Stimulated activated CD8-positive, alpha-beta memory T cell treated with anti-CD3 and anti-CD28 coated beads, Interleukin-15, amount 100 ng/mL, for 24 hours (primary cell): ENCODE data around the gene MDK.

Experiments used
- DNase-seq: peaks from one replicate; pipeline ENCODE4 v3.0.0-alpha.2; 2020; ENCODE audit warnings: low read depth

The MDK gene

DNA sequence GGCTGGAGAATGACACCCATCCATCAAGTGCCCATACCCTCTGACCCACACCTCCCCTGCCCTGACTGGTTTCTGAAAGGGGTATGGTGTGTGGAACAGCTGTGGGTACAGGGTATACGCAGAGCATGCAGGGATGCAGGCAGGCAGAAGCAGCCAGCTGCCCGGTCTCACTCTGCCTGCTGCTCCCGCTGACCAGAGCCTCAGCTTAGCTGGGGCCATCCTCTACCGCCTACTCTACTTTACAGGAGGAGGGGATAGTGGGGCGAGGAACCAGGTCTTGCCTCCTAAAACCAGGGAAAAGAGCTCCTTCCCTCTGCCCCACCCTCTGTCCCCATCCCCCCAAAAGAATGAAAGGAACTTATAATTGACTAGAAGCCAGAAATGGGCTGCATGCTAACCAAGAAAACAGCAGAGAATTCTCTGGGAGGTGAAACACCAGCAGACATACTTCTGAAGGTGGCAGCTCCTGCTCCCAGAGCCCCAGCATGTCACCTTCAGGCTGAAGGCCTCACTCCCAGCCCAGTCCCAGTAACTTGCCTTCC is 23.1 kb downstream of the MDK start:
- no peak for DNase-seq

DNA sequence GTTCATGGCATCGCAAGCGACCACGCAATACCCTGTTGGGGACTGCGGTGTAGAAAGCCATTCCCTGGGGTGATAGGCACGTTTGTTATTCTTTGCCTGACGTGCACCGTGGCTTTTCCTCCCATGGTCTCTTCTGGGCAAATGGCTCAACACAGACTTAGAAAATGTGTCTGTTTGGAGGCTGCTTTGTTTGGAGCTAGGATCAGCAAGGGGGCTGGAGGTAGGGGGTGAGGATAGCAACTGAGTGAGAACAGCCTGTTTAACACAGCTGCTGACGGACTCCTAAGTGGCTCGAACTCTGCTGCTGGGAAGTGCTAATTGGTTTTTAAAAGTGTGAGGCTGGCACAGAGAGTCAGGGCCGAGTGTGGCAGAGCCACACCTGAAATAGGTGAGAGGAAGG is 26.2 kb downstream of the MDK start:
- DNase-seq: no peak

DNA sequence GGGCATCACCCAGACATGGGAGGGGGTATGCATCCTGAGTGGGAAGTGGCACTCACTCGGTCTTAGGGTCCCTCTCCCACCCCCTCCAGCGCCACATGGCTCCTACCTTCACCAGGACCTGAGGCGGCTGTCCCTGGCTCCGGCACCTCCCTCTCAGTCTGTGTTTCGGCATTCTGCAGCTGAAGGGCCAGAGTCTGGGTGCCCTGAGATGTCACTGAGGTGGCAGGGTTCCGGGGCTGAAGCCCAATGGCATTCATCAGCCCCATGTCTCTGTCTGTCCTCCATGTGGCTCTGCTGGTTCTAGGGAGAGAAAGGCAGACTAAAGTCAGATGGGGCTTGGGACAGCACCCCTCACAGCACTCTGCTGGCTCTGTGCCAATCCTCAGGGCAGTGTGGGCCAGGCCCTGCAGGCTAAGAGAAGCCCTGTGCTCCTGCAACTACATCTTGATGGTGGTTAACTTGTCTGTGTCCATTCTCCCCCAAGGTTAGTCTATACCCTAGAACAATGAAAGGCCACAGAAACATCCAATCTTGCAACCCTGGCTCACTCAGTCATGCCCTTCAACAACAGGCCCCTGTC is 27.0 kb downstream of the MDK start:
- no peak for DNase-seq

DNA sequence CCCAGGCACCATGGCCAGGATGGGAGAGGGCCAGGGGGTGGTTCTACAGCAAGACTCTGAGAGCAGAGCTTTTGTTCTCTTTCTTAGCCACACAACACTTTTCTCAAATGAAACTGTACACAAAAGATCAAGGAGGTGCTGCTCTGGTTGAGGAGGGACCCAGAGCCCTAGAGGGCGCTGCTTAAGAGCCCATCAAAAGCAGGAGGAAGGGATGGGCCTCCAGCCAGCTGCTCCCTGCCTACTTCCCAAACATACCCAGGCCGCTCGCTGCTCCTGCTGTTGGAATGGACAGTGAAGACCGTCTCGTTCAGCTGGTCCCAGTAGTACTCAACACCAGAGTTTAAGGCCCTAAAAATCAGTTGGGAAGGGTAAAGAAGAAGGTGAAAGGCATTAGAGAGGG is 28.6 kb downstream of the MDK start:
- DNase-seq: no peak

DNA sequence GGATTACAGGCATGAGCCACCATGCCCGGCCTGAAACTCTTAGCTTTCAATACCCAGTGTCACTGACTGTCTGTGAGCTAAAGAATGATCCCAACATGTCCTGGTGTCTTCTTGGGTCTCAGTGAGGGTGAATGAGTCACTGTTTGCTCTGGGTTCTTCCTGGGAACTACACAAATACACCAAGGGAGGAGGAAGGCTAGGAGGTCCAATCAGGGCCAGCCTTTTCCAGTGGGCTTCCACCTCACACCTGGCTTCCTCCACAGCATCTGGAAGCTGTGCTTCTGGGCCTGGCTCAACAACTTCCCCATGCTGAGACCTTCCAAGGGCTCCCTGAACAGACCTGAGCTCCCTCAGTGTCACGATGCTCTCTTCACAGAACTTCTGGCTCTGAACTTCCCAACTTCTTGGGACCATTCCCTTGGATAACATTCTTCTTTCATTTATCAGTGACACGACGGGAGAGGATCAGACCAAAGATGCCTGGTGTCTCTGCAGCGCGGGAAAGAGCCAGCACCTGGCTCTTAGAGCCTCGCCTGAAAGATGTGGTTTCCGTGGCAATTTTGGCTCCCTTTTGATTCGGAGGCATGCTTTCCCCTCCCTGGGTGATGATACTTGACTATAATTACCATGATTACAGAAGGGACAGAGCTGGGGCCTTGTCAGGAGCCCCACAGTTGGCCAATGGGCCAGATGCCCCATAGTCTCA is 32.4 kb downstream of the MDK start:
- no peak for DNase-seq

DNA sequence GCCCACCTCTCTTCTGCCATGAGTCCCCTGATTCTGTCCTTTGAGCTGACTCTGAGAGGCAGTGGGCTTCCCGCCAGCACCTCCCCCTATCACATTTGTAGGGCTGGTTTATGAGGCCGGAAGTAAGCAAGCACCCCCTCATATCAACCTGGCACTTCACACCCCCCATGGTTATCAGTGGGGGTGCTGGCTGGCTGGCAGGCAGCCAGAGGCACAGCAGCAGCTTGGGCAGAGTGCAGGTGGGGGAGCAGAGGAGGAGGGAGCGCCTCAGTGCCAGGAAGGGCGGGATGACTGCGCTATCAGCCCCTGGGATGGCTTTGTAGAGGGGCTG is 33.0 kb downstream of the MDK start:
- DNase-seq: no peak

DNA sequence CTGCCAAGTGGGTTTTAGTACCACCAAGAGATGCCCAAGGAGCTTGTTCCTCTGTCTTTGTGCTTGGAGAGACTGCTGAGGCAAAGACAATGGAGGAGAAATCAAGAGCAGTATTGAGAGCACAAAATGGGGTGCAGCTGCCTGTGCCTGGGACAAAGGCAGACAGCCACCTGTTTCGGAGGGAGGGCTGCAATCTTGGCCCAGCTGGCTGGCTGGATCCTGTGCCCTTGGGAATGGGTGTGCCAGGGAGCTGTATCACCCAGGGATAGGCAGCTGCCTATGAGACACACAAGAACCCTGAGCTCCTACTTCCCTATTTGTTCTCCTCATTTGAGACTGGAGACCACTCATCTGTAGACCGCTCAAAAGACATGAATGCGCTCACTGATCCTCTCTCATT is 33.4 kb downstream of the MDK start:
- DNase-seq: no peak

DNA sequence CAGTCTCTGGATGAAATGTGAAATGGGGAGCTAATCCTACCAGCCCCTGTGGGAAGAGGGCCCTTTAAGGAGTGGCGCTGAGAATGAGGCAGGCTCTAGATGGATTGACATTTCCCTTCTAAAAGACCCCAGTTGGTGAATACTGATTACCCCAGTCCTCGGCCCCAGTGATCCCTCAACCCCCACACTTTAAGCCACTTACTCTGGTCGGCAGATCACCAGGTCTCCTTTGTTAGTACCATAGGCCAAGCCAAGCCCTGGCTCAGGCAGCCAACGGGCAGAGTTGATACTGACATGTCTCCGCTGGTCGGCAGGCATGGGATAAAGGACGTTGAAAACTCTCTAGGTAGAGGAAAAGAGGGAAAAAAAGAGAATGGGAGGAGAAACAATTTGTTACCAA is 36.2 kb downstream of the MDK start:
- DNase-seq: no peak

DNA sequence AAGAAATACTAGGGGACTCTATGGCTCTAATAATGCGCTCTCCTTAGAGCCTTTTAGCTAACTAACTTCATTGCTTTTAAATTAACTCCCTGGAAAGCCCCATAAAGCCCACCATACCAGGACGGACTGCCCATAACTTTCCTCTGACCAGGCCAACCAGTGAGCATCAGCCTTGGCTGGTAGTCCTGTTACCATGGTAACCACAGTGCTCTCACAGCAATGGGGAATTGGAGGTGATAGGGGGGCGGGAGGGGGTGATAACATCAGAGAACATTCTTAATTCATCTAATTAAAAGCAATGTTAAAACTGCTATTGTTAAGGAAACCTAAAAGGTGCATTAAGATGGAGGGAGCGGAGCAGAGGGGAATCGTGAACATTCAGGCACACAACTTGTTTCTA is 37.3 kb downstream of the MDK start:
- no peak for DNase-seq

DNA sequence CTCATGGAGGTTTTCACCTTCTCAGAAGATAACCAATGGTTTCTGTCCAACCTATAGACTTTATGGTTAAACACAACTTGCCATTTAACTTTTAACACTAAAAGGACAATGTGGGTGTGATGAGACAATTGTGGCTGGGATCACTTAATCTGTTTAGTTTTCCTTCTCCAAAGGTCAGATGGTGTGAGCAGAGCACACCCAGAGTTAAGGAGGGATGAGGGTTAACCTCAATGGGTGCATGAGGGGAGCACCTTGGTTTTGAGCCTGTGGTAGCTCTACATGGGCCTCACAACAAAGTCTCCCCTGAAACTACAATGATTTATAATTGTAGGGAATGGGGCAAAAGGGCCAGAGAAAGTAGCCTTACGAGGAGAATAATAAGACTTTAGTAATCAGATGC is 39.0 kb downstream of the MDK start:
- no peak for DNase-seq

DNA sequence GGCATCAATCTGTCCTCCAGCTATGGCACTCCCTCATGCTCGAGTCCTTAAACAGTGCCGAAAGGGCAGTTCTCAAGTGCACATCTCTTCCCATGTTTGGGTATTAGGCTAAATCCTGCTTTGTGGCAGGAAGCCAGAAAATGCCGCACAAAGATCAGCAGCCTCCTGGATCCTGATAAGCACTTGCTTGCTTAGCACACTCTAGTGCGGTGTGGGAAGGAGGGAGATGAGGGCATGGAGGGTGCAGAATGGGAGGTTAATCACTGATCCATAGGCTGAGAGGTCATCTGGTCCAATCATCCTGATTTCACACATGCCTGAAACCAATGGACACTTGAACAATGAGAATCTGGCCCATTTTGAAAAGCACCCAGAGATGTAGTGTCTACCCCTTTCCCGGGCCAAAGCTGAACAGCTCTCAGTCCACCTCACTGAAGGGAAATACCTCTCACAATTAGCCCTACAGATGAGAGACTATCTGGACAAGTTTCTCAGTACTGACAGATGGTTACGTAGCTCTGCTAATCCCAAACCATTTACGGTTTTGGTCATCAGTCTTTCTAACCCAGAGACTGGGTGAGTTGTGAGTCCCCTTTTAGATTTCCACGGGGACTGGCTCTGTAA is 39.9 kb downstream of the MDK start:
- DNase-seq: no peak

DNA sequence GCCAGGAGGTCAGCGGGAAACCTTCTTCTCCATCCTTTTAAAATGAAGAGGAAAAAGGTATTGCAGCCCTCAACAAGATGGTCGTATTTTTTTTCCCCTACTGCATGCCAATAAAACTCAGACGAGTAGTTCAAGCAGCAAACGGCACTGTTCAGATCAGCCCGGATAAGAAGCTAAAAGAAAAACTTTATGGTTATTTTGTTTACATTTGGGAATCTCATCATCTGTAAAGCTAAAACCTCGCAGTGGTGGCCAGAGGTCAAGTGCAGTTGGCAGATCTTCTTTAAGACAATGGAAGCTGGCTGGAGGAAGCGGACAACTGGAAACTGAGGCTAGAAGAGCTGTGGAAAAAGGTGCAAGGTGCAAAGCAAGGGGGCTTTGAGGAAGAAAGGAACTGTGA is 41.1 kb downstream of the MDK start:
- DNase-seq: no peak

DNA sequence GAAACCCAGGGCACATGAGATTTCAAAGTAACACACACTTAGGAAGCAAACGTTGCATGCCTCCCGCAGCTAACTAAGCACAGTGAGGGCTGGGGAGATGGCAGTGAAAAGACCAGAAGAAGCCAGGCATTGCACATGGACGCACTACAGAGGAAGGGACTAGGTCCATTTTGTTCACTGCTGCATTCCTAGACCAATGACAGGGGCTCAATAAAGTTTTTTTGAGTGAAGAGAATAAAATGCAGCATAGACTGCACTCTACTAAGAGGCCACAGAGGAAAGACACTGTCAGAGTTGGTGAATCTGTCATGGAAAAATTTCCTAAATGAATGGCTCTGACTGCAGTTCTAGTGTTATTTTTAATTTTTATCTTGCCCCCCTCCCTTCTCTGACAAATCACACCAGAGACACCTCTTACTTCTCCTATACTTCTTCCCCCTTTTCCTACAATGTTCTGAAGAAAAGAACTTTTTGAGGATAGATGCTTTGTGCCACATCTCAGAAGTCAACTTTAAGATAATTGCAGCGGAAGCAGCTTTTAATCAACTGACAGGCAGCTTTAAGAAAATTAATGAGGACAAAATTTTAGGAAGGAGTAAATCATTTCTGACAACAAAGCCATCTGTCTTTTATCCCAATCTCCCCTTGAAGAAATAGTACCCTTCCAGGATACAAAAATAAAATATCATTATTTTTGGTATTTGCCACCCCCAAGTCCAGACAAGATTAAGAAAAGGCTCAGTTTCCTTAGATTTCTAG is 44.9 kb downstream of the MDK start:
- no peak for DNase-seq

DNA sequence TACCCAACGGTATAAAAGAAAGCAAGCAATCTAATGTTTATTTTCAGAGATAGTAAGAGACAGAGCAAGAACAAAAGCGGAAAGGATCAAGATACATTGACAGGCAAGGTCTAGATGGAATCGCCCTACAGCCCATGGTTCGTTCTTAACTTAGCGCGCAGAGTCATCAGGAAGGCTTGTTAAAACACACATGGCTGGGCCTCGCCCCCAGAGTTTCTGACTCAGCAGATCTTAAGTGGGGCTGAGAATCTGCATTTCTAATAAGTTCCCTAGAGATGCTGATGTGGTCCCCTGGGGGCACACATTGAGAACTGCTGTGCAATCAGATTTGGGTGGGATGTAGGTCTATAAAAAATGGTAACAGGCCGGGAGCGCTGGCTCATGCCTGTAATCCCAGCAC is 45.9 kb downstream of the MDK start:
- no peak for DNase-seq

DNA sequence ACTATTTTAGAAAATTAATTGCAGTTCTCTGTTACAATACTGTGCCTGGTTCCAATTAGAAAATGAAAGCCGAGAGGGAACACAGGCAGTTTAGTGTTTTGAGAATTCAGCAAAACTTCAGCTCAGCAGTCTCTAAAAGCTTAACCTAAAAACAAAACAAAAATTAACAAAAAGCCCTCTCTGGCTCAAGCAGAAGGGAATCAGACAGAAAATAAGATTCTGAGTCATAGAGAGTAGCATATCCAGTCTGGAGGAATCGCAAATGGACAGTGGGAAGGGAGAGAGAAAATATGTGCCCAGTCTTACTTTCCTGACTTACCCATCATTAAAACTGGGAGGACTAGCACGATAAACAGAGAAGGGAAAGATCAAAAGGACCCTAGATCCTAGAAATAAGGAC is 48.2 kb downstream of the MDK start:
- DNase-seq: no peak

DNA sequence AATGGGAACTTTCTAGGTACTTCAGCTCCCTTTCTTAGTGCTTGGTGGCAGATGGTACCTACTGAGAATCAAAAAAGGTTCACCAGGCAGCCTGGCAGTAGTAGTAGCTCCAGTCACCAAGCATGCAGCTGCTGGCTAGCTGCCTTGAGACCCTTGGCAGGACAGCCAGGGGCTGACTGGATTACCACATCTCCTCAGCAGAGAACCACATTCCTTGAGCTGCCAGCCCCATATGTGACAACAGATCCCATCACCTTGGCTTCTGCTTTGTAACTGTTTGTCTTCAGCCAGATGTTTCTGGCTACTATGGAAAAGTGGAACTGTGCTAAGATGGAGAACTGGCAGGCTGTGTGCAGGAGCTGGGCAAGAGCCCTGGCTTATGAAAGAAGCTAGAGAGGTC is 49.7 kb downstream of the MDK start:
- DNase-seq: no peak
